Skeletal muscle tissue (tissue), 4 donors: ENCODE measurements around the gene CSNK1E. TPM values are rescaled to one million over a fixed set of nuclear protein-coding genes. Genes with fewer than 3 reads are reported as not detected.

Experiments used
- H3K27ac ChIP-seq: one replicate; pipeline ENCODE4 v1.7.0; 2013; ENCODE audit warnings: mild to moderate bottlenecking, low read depth, low read length, inconsistent platforms
- H3K27me3 ChIP-seq, 3 donors: one replicate each; pipeline ENCODE4 v1.7.0; 2013; ENCODE audit warnings: low read length in 3 of 3; ENCODE audit not compliant: control insufficient read depth in 3 of 3, insufficient read depth in 3 of 3
- H3K36me3 ChIP-seq, 3 donors: one replicate each; pipeline ENCODE4 v1.7.0; 2013; ENCODE audit warnings: low read length in 3 of 3; ENCODE audit not compliant: control insufficient read depth in 3 of 3, insufficient read depth in 3 of 3
- H3K4me1 ChIP-seq, 3 donors: one replicate each; pipeline ENCODE4 v1.7.0; 2013; ENCODE audit warnings: low read length in 3 of 3, mild to moderate bottlenecking in 3 of 3; ENCODE audit not compliant: control insufficient read depth in 3 of 3, insufficient read depth in 3 of 3
- H3K4me3 ChIP-seq, 3 donors: one replicate each; pipeline ENCODE4 v1.7.0; 2013; ENCODE audit warnings: low read length in 3 of 3
- H3K9ac ChIP-seq, 3 donors: one replicate each; pipeline ENCODE4 v1.7.0; 2013; ENCODE audit warnings: low read length in 3 of 3, mild to moderate bottlenecking in 3 of 3, moderate library complexity in 2 of 3, low read depth in 1 of 3
- H3K9me3 ChIP-seq, 3 donors: one replicate each; pipeline ENCODE4 v1.7.0; 2013; ENCODE audit warnings: low read length in 3 of 3; ENCODE audit not compliant: control insufficient read depth in 3 of 3
- total RNA-seq: library from RNA; depleted of rRNA; stranded (reverse); fragments of >200 nt; gene quantifications from one replicate; pipeline ENCODE4 v1.2.3, GENCODE V29; 2014
- donor health status: Osteomylitis.

The CSNK1E gene
- total RNA-seq, 1 donor from 2014 or later: 71.0 TPM

DNA sequence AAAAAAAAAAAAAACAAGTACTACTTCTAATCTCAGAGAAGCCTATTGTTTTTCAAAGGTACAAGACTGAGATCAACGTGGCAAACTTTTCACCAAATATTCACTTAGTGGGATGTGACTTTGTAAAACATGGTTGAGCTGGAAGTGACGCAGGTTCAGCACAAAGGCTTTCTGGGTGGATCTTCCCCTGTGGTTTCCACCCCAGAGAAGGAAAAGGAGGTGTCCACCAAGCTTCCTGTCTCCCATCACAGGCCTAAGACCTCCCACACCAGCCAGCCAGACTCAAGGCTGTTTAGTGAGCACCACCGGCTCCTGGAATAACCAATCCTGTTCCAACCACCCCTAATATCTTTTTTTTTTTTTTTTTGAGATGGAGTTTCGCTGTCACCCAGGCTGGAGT, 50.1 kb downstream of the CSNK1E start:
- H3K4me1 ChIP-seq: peaks cover 62 to 77% (median 62%) of the 10 kb centered on the region in 3 donors
- H3K4me3 ChIP-seq: no peak overlapping the region
- H3K9ac ChIP-seq: no peak overlapping the region
- peaks cover 0 to 3% (median 0%) of the 10 kb centered on the region in 3 donors for H3K36me3 ChIP-seq
- no peaks in the 10 kb centered on the region for H3K9me3 ChIP-seq
- peak overlapping the region; percentile 66 for H3K27ac ChIP-seq
- no peaks in the 10 kb centered on the region for H3K27me3 ChIP-seq

DNA sequence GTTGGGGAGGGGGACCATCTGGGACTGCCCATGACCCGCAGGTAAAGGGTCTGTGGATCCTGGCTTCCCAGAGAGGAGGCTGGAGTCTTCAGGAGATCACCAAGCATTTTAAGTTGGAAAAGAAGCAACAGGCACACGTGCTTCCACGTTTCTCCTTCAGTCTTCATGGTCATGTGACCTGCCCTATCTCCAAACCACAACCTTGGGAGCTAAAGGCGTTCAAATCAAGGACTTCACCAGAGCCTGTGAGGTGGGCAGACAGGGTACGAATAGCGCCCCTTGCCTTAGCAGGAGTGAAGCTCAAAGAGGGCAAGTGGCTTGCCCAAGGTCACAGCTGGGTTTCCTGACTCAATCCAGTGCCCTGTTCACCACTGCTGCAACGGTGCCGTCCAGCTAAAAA, 51.1 kb downstream of the CSNK1E start:
- Histone ChIP-seq H3K36me3 (peaks cover 0 to 3% (median 0%) of the 10 kb centered on the region in 3 donors), H3K9ac (peak overlapping the region in 2 of 3 donors; percentile 28 to 45), H3K4me1 (peaks cover 61 to 77% (median 64%) of the 10 kb centered on the region in 3 donors), H3K9me3 (no peaks in the 10 kb centered on the region), H3K27ac (peak overlapping the region; percentile 66), H3K27me3 (no peaks in the 10 kb centered on the region), H3K4me3 (no peak overlapping the region)

DNA sequence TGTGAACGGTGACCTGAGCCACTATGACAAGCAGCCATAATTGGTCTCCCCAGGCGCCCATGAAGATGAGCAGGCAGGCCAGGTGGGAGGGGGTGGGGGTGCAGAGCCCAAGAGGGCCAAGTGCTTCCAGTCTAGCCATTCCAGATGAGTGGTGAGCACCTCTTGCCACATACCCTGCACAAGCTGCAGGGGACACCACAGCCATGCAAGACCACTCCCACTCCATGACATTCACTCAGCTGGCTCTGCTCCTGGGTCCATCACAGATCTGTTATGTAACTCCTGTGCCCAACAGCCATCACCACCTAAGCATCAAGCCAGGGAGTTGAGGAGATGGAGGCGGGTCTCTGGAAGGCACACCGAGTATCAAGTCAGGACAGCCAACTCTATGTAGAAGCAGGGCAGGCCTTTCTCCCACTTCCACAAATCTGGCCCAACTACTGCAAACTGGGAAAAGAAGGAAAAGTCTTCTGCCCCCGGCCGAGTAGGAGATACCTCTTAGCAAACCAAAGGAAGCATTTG, 52.9 kb downstream of the CSNK1E start:
- H3K9ac ChIP-seq: no peak overlapping the region
- peaks cover 0 to 3% (median 0%) of the 10 kb centered on the region in 3 donors for H3K36me3 ChIP-seq
- H3K27me3 ChIP-seq: no peaks in the 10 kb centered on the region
- H3K4me1 ChIP-seq: peaks cover 54 to 73% (median 57%) of the 10 kb centered on the region in 3 donors
- no peak overlapping the region for H3K4me3 ChIP-seq
- H3K27ac ChIP-seq: no peak overlapping the region
- H3K9me3 ChIP-seq: no peaks in the 10 kb centered on the region

DNA sequence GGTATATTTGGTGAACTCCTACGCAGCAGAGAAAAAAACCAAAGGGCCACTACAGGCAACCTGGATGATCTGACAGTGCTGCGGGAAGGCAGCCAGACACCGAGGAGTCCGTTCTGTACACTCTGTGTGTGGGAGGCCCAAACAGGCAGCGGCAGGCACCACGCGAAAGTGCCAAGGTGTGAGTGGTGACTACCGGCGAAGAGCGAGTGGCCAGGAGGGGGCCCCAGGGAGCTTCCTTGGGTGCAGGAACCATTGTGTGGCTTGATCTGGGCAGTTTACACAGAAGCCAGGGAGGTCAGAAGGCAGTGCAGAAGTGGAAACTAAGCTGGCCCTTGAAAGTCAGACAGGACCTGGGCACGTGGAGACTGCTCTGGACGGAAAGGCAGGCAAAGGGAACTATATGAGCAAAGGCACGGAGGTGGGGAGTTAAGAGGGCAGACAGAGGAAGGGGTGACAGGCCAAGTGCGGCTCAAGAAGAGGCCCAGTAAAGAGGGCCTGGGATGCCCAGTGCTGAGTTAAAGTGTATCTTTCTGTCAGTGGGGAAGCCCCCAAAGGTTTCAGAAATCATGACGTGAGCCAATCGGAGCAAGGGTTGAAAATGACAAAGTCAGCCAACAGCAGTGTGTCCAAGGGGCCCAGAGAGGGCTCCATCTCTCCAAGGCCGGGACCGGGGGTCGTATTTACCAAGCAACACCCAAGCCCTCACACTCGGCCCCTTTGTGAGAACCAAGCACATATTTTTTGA, 55.0 kb downstream of the CSNK1E start:
- H3K27ac ChIP-seq: peak overlapping the region; percentile 70

DNA sequence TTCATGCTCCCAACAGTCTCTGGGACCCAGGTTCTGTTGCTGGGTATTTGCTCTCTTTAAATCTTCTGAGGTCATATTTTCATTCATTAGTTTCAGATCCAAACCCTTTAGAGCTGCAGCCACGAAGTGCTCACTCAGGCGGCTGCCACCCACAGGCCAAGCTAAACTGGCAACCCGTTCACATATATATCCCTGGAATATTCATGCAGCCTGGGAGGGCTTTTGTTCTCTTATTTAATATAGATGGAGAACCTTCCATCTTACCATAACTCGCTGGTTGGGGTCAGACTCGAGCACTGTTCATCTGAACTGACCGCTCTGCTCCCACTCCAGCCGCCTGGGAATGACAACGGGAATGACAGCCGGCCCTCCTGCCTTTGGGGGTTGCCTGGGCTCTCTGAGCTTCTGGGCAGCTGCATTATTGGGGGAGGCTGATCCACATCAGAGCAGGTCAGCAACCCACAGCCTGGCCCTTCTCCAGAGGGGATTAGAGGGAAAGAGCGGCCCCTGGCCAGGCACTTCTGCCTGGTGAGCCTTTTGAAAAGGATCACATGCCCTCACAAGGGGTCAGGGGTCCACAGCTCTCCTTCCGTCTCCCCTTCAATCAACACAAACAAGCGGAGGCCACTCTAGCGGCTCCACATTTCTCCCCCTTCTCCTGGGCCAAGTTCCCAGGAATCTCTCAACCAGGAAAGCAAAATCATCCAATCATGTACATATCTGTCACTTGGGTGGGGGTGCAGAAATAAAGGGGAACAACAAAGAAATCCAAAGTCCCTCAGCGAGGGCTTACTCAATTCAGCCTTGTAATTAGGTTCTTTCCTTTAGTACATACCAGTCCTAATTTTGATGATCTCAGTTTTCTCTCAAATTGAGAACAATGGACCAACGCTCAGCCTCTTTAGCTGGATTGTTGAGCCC, 56.2 kb downstream of the CSNK1E start:
- H3K27me3 ChIP-seq: no peaks in the 10 kb centered on the region
- H3K4me3 ChIP-seq: peak overlapping the region in 2 of 3 donors; percentile 43 to 45
- peaks cover 56 to 72% (median 70%) of the 10 kb centered on the region in 3 donors for H3K4me1 ChIP-seq
- H3K36me3 ChIP-seq: peaks cover 0 to 3% (median 0%) of the 10 kb centered on the region in 3 donors
- H3K9me3 ChIP-seq: no peaks in the 10 kb centered on the region
- peak overlapping the region; percentile 70 for H3K27ac ChIP-seq
- H3K9ac ChIP-seq: peak overlapping the region; percentile 38 to 66 (median 64)

More for the DNA sequence above, 55.0 kb downstream of the CSNK1E start:
- H3K4me1 ChIP-seq: peaks cover 56 to 77% (median 70%) of the 10 kb centered on the region in 3 donors
- no peaks in the 10 kb centered on the region for H3K27me3 ChIP-seq
- H3K36me3 ChIP-seq: peaks cover 0 to 3% (median 0%) of the 10 kb centered on the region in 3 donors
- H3K9ac ChIP-seq: peak overlapping the region; percentile 50 to 69 (median 66)
- no peaks in the 10 kb centered on the region for H3K9me3 ChIP-seq
- peak overlapping the region in 1 of 3 donors; percentile 19 for H3K4me3 ChIP-seq

DNA sequence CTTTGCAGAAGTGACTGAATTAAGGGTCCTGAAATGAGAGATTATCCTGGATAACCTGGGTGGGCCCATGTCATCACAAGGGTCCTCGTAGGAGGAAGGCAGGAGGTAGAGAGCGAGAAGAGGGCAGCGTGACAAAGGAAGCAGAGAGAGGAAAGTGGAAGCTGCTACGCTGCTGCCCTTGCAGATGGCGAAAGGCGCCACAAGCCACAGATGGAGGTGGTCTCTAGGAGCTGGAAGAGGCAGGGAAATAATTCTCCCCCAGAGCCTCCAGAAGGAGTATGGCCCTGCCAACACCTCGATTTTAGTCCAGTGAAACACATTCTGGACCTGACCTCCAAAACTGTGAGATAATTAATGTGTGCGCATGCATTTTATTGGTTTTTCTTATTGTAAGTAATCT, 57.9 kb downstream of the CSNK1E start:
- Histone ChIP-seq H3K27me3 (no peaks in the 10 kb centered on the region), H3K36me3 (no peaks in the 10 kb centered on the region), H3K9me3 (no peaks in the 10 kb centered on the region), H3K4me1 (peaks cover 42 to 58% (median 57%) of the 10 kb centered on the region in 3 donors), H3K9ac (no peak overlapping the region), H3K4me3 (no peak overlapping the region), H3K27ac (peak overlapping the region; percentile 33)

DNA sequence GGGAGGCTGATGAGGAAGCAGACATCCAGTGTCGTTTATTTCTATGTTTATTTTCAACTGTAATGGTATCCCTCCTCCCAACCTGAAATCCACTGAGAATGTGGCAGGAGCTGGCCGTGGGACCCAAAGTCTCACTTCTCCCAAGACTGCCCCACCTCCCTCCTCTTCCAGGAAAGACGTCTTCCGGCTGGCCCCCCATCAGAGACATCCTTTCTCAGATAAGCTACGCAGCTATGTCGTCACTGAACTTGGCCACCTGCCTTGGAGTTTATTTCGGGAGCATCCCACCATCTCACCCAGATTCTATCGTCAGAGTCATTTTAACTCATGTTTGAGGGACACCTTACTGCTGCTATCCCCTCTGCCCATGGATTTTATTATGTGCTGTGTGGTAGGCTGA, 58.3 kb downstream of the CSNK1E start:
- no peaks in the 10 kb centered on the region for H3K27me3 ChIP-seq
- no peaks in the 10 kb centered on the region for H3K36me3 ChIP-seq
- H3K4me3 ChIP-seq: no peak overlapping the region
- no peaks in the 10 kb centered on the region for H3K9me3 ChIP-seq
- peak overlapping the region; percentile 33 for H3K27ac ChIP-seq
- peak overlapping the region in 1 of 3 donors; percentile 11 for H3K9ac ChIP-seq
- H3K4me1 ChIP-seq: peaks cover 44 to 54% (median 54%) of the 10 kb centered on the region in 3 donors

DNA sequence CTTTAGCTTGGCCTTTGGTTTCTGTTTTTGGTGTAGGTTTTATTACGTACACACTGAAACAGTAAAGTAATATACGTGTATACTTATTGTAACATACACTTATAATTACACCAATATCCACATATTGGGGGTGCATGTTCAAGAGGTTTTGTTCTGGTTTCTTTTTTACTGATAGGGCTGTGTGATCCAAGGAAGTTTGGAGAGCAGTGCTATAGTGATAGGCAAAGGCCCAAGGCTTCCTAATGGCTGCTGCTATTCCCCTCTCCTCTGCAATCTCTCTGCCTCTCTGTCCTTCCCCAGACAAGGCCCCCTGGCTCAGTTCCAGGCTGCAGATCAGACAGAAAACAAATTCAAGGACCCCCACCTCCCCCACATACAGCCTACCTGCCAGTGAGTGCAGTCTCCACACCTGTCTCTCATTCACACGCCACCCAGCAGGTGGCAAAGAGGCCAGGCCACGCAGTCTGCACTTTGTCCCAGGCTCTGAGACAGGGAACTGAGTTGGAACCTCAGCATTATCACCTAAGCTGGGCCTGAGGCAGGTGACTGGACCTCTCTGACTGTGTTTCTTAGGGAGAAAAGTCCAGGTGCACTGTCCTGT, 59.5 kb downstream of the CSNK1E start:
- peak overlapping the region; percentile 58 for H3K27ac ChIP-seq
- no peaks in the 10 kb centered on the region for H3K27me3 ChIP-seq
- H3K9me3 ChIP-seq: no peaks in the 10 kb centered on the region
- H3K36me3 ChIP-seq: no peaks in the 10 kb centered on the region
- H3K4me3 ChIP-seq: peak overlapping the region in 1 of 3 donors; percentile 40
- H3K9ac ChIP-seq: peak overlapping the region; percentile 24 to 69 (median 57)
- H3K4me1 ChIP-seq: peaks cover 44 to 54% (median 53%) of the 10 kb centered on the region in 3 donors

DNA sequence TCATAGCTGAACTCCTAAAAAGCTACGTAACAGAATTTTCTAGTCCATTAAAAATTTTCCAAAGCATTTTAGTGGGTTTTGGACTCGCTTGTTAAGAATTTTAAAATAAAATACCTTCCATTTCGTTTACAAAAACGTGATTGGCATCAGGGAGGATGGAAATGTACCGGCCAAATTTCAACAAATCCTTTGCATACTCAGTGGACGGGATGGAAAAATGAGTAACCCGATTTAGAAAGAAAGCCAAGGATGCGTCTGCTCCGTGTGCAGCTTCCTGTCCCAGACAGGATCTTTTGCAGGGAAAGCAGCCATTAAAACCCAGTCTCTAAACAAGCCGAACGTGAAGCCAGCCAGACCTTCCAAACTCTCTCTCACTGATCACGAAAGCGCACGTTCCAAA, 60.1 kb downstream of the CSNK1E start:
- no peaks in the 10 kb centered on the region for H3K9me3 ChIP-seq
- H3K36me3 ChIP-seq: no peaks in the 10 kb centered on the region
- H3K27me3 ChIP-seq: no peaks in the 10 kb centered on the region
- peak overlapping the region; percentile 58 for H3K27ac ChIP-seq
- H3K4me1 ChIP-seq: peaks cover 46 to 49% (median 47%) of the 10 kb centered on the region in 3 donors
- peak overlapping the region; percentile 24 to 69 (median 57) for H3K9ac ChIP-seq
- peak overlapping the region in 1 of 3 donors; percentile 40 for H3K4me3 ChIP-seq
